HG02938 (cell line): ENCODE results near the gene TULP1.

ENCODE experiments used
- ATAC-seq: cut with Tn5 transposase; IDR thresholded peaks from one replicate; pipeline ENCODE4 v1.9.1; 2021; ENCODE audit warnings: mild to moderate bottlenecking, moderate library complexity; ENCODE audit not compliant: unreplicated experiment

TULP1 gene

GRCh38 chr6:35497571-35498421, 14.9 kb downstream of the TULP1 start:
- ATAC-seq: no peak

GRCh38 chr6:35496841-35497570, 15.7 kb downstream of the TULP1 start, which contains the start of gene TEAD3:
TEAD3 (minus strand) TSS chr6:35497079.
- no peak for ATAC-seq

GRCh38 chr6:35496036-35496840, 16.5 kb downstream of the TULP1 start:
- ATAC-seq: no peak

GRCh38 chr6:35495258-35496035, 17.2 kb downstream of the TULP1 start:
- no peak for ATAC-seq

- ATAC-seq: no peak
These were observed 18.5 kb downstream of the TULP1 start for GRCh38 chr6:35494161-35494563.

GRCh38 chr6:35493307-35493983, 19.3 kb downstream of the TULP1 start:
- ATAC-seq: no peak

- ATAC-seq: no peak
These were observed 19.8 kb downstream of the TULP1 start for GRCh38 chr6:35492974-35493284.

- no peak for ATAC-seq
These were observed 20.3 kb downstream of the TULP1 start for GRCh38 chr6:35492258-35492973.

- no peak for ATAC-seq
These were observed 21.0 kb downstream of the TULP1 start for GRCh38 chr6:35491558-35492257.

GRCh38 chr6:35490821-35491557, 21.7 kb downstream of the TULP1 start:
- no peak for ATAC-seq

GRCh38 chr6:35489995-35490791, 22.5 kb downstream of the TULP1 start:
- ATAC-seq: no peak

GRCh38 chr6:35489066-35489465, 23.6 kb downstream of the TULP1 start:
- ATAC-seq: no peak

GRCh38 chr6:35488517-35488862, 24.2 kb downstream of the TULP1 start:
- no peak for ATAC-seq

GRCh38 chr6:35487658-35488516, 24.8 kb downstream of the TULP1 start:
- no peak for ATAC-seq

GRCh38 chr6:35486005-35486925, 26.4 kb downstream of the TULP1 start:
- ATAC-seq: no peak
